EH (cell line): ENCODE measurements around the gene ITGA11.

Experiments
- DNase-seq: peaks from one replicate; pipeline ENCODE4 v3.0.0-alpha.2; 2015; ENCODE audit warnings: low read depth

ITGA11 gene

GRCh38 chr15:68330901-68331300, 101.1 kb downstream of the ITGA11 start:
- no peak for DNase-seq

- no peak for DNase-seq
Observed at GRCh38 chr15:68330416-68330815, 101.5 kb downstream of the ITGA11 start.

GRCh38 chr15:68328964-68329363, 103.0 kb downstream of the ITGA11 start:
- no peak for DNase-seq

- peak; percentile 57 for DNase-seq
Observed at GRCh38 chr15:68328443-68328842, 103.5 kb downstream of the ITGA11 start.

GRCh38 chr15:68326711-68327354, 105.1 kb downstream of the ITGA11 start:
- DNase-seq: no peak

- no peak for DNase-seq
Observed at GRCh38 chr15:68325726-68326125, 106.2 kb downstream of the ITGA11 start.

- no peak for DNase-seq
Observed at GRCh38 chr15:68322796-68323195, 109.2 kb downstream of the ITGA11 start.

GRCh38 chr15:68321229-68321628, 110.7 kb downstream of the ITGA11 start:
- no peak for DNase-seq

- DNase-seq: no peak
Observed at GRCh38 chr15:68319997-68320396, 112.0 kb downstream of the ITGA11 start.

GRCh38 chr15:68318931-68319909, 112.7 kb downstream of the ITGA11 start:
- DNase-seq: no peak

GRCh38 chr15:68318008-68318835, 113.7 kb downstream of the ITGA11 start:
- no peak for DNase-seq

GRCh38 chr15:68317281-68318007, 114.5 kb downstream of the ITGA11 start:
- DNase-seq: no peak

- DNase-seq: no peak
Observed at GRCh38 chr15:68316061-68316804, 115.7 kb downstream of the ITGA11 start.

- no peak for DNase-seq
Observed at GRCh38 chr15:68315495-68316031, 116.4 kb downstream of the ITGA11 start.

- no peak for DNase-seq
Observed at GRCh38 chr15:68315035-68315434, 116.9 kb downstream of the ITGA11 start.

- no peak for DNase-seq
Observed at GRCh38 chr15:68314563-68314962, 117.4 kb downstream of the ITGA11 start.

- no peak for DNase-seq
Observed at GRCh38 chr15:68313501-68314410, 118.2 kb downstream of the ITGA11 start.

- peak; percentile 36 for DNase-seq
Observed at GRCh38 chr15:68312701-68313204, 119.2 kb downstream of the ITGA11 start.

GRCh38 chr15:68311859-68312557, 120.0 kb downstream of the ITGA11 start:
- DNase-seq: no peak
